Measurements from ENCODE around the gene KLHL17.

- TF ChIP-seq POLR2A (IDR thresholded peaks at IDR 0.05) (no peak), CTCF (IDR thresholded peaks at IDR 0.05) (no peak)
These were observed 7.8 kb upstream of the KLHL17 start for GRCh38 chr1:952603-953002.
